HG03565 (cell line): ENCODE measurements around the gene CARD11.
"Not testable (repeated sequence)": the region's sequence is repeated elsewhere in the genome, so short reads cannot be mapped to it uniquely, and the experiment has no call there.

ENCODE experiments used
- ATAC-seq: cut with Tn5 transposase; IDR thresholded peaks from one replicate; pipeline ENCODE4 v1.9.1; 2021; ENCODE audit warnings: mild to moderate bottlenecking, moderate library complexity; ENCODE audit not compliant: unreplicated experiment

CARD11 gene

DNA sequence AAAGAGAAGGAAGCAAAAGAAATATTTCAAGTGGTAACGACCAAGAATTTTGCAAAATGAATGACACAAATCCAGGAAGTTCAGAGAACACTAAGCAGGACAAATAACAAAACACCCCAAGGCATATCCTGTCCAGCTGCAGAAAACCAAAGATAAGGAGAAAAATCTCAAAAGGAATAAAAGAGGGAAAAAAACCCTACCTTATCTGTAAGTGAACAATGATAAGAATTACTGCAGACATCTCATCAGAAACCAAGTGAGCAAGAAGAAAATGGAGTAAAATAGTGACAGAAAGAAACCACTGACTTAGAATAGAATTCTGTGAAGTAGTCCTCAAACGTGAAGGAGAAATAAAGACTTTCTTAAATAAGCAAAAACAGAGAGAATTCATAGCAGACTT is 21.8 kb downstream of the CARD11 start:
- ATAC-seq: no peak

- ATAC-seq: not testable (repeated sequence)
Measured at GRCh38 chr7:3021224-3021623, 22.4 kb downstream of the CARD11 start.

- no peak for ATAC-seq
Measured at GRCh38 chr7:3020416-3020815, 23.3 kb downstream of the CARD11 start.

- ATAC-seq: no peak
Measured at GRCh38 chr7:3019801-3020200, 23.9 kb downstream of the CARD11 start.

GRCh38 chr7:3013975-3014792 is 29.5 kb downstream of the CARD11 start:
- no peak for ATAC-seq

DNA sequence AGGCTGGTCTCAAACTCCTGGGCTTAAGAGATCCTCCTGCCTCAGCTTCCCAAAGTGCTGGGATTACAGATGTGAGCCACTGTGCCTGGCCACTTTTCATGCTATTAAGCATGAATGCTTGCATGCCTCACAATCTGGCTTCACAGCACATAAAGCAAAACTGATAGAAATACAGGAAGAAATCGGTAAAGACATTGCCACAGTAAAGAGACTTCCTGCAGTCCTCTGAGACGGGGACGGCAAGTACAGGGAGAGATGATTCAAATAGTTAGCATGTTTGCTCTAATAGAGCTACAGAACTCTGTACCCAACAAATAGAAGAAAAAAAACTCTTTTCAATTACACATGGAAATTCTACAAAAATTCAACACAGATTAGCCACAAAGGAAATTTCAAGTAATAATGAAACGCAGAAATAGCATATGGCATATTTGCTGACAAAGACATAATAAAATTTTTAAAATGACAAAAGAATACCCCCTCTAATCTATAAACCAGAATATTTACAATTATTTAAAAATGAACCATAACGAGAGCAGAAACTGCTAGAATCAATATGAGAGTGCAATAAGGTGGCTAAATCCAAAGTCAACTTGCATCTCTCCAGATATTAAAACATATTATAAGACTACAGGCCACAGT is 32.3 kb downstream of the CARD11 start:
- no peak for ATAC-seq

GRCh38 chr7:3010161-3010560 is 33.5 kb downstream of the CARD11 start:
- no peak for ATAC-seq

DNA sequence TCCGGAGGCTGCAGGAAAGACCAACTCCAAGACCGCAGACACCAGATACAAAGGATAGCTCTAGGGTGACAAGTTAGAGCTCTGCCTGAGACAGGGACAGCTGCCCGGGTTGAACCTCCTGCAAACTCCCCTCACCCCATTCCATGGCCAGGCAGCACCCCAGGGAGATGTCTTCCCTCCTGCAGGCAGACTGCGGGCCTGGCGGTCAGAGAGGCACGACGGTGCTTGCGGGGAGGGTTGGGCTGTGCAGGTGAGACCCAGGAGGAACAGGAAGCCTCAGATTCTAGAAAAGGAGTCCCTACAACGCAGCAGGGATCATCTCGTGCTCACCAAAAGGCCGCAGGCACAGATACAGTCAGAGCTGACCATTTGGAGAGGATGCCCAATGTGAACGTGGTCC is 34.6 kb downstream of the CARD11 start:
- ATAC-seq: no peak

GRCh38 chr7:3008386-3008785 is 35.3 kb downstream of the CARD11 start:
- ATAC-seq: no peak

- no peak for ATAC-seq
Measured at GRCh38 chr7:3007696-3008095, 36.0 kb downstream of the CARD11 start.

- ATAC-seq: no peak
Measured at GRCh38 chr7:3005257-3005656, 38.4 kb downstream of the CARD11 start.

DNA sequence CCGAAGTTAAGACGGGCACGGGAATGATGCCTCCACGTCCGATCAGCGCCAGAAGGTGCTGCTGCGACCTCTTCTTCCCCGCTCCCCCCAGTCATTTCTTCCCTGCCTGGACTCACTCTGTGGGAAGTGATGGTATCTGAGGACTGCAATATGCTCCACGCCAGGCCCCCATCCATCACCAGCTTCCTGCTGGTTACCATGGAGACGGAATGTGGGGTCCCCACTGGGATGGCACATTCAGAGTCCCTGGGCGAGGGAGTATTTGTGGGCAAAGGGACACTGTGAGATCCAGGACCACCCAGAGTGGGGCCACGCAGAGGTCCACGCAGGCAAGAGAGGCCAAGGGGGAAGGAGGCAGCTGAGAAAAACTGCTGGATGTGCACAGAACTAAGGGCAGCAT is 39.7 kb downstream of the CARD11 start:
- ATAC-seq: no peak

DNA sequence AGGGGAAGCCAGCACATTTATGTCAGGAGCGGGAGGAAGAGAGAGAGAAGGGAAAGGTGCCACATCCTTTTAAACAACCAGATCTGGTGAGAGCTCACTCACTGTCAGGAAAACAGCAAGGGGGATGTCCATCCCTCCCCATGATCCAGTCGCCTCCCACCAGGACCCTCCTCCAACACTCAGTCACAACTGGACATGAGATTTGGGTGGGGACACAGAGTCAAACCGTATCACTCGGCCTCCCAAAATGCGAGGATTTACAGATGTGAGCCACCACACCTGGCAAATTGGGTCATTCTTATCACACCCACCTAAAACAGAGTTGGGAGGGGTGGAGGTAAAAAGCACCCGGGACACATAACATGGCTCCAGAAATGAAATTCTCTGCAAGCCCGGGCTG is 41.0 kb downstream of the CARD11 start:
- ATAC-seq: no peak

- no peak for ATAC-seq
Measured at GRCh38 chr7:3000566-3000965, 43.1 kb downstream of the CARD11 start.

GRCh38 chr7:2999078-2999500 is 44.6 kb downstream of the CARD11 start:
- ATAC-seq: no peak

DNA sequence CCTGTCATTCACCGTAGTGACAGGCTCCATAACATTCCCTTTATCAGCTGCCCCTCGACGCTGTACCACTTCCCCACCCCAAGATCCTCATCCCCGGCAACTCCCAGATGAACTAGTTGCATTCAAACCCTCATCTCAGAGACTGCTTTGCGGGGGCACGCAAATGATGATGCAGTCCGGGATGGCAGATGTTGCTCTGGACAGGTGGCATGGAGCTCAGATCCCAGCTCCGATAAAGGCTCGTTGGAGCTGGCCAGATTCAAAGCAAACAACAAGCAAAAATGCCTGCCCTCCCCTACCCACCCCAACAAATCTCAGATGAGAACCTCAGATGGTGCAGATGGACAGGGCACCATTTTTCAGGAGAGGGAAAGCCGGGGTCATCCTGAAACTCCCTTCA is 46.7 kb downstream of the CARD11 start:
- ATAC-seq: no peak

GRCh38 chr7:2996141-2996540 is 47.5 kb downstream of the CARD11 start:
- no peak for ATAC-seq

DNA sequence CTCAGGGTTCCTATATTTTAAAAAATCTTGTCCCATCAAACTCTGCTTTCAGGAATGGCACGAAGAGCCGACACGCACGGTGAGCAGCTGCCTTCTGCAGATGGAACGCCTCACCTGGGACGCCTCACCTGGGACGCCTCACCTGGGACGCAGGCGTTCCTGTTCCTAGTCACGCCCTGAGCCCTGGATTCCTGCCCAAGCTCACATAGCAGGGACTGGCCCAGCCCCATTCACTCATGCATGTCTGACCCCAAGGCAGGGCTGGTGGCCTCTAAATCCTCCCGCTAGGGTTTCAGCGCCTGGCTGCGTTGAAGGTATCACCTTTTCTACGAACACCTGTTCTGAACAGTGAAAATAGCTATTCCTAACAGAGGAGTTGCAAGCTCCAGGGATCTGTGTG is 49.8 kb downstream of the CARD11 start:
- ATAC-seq: no peak

DNA sequence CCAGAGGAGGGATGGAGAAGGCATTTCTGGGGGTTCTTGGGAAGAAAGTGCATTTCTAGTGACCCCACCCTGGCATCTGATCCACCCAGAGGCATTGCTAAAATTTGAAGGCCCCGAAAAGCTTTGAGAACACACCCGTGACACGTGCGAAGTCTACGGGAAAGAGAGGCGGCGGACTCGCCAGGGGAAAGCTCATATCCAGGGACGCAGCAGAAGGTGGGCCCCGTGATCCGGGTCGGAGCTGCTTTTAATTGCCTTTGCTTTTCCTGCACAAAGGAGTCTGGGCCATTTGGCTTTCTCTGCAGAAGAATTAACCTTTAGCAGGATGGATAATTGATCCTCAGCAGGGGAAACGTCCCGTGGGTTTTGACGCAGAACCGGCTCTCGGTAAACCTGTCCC is 50.3 kb downstream of the CARD11 start:
- no peak for ATAC-seq

GRCh38 chr7:2990949-2991470 is 52.7 kb downstream of the CARD11 start:
- no peak for ATAC-seq

DNA sequence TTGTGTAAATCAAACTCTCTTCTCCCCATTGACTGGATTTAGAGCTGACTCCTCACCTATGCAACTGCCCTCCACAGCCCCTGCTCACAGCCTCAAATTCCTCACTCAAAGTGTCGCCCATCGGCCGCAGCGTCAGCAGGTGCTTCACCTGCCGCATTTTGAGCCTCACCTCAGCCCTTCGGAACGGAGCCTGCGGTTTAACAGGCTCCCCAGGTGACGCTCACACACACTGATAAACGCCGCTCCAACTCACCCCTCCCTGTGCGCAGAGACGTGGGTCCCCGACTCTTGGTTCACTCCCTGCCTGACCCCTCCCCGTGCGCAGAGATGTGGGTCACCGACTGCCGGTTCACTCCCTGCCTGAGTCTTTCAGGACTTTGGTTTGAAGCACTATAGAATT is 57.1 kb downstream of the CARD11 start:
- no peak for ATAC-seq

GRCh38 chr7:2985866-2986265 is 57.8 kb downstream of the CARD11 start:
- ATAC-seq: no peak
